ENCODE measurements around the gene RNGTT.

The RNGTT gene

GRCh38 chr6:88661136-88661535 lies 302.3 kb downstream of the RNGTT start:
- no peak for TF ChIP-seq TCF12 (IDR thresholded peaks at IDR 0.05; ENCODE audit: low read depth)

DNA sequence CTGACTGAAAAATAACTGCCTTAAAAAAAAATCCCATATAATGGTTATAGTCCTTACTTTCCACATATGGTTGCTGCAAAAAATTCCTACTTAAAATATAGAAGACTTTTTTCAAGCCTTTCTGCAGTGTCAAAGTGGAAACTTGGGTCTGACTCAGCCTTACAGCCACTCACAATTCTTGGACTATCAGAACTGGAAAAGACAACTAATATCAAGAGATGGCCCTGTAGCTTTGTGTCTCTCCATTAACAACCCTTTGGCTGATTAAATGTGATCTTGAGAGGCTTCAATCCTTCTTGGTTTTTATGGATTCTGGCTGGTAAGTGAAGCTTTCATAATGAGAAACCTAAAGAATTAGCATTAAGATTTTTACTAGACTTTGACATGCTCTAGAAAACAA lies 307.8 kb downstream of the RNGTT start:
- TF ChIP-seq, protein P1, sequence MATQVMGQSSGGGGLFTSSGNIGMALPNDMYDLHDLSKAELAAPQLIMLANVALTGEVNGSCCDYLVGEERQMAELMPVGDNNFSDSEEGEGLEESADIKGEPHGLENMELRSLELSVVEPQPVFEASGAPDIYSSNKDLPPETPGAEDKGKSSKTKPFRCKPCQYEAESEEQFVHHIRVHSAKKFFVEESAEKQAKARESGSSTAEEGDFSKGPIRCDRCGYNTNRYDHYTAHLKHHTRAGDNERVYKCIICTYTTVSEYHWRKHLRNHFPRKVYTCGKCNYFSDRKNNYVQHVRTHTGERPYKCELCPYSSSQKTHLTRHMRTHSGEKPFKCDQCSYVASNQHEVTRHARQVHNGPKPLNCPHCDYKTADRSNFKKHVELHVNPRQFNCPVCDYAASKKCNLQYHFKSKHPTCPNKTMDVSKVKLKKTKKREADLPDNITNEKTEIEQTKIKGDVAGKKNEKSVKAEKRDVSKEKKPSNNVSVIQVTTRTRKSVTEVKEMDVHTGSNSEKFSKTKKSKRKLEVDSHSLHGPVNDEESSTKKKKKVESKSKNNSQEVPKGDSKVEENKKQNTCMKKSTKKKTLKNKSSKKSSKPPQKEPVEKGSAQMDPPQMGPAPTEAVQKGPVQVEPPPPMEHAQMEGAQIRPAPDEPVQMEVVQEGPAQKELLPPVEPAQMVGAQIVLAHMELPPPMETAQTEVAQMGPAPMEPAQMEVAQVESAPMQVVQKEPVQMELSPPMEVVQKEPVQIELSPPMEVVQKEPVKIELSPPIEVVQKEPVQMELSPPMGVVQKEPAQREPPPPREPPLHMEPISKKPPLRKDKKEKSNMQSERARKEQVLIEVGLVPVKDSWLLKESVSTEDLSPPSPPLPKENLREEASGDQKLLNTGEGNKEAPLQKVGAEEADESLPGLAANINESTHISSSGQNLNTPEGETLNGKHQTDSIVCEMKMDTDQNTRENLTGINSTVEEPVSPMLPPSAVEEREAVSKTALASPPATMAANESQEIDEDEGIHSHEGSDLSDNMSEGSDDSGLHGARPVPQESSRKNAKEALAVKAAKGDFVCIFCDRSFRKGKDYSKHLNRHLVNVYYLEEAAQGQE (IDR thresholded peaks at IDR 0.05; ENCODE audit: low read depth), result no peak
- TF ChIP-seq NFIC (IDR thresholded peaks at IDR 0.05) (no peak), USF1 (IDR thresholded peaks at IDR 0.05) (no peak), MAX (IDR thresholded peaks at IDR 0.05) (no peak), EP300 (IDR thresholded peaks at IDR 0.05; ENCODE audit: borderline replicate concordance) (no peak), TCF12 (IDR thresholded peaks at IDR 0.05; ENCODE audit: low read depth) (no peak), EGR1 (IDR thresholded peaks at IDR 0.05) (no peak), RAD21 (IDR thresholded peaks at IDR 0.05; ENCODE audit: low read depth) (no peak), TAF1 (IDR thresholded peaks at IDR 0.05; ENCODE audit: low read depth) (no peak), FOXM1 (IDR thresholded peaks at IDR 0.05; ENCODE audit: borderline replicate concordance, low read depth) (no peak), CEBPB (IDR thresholded peaks at IDR 0.05) (no peak), ZBTB7A (IDR thresholded peaks at IDR 0.05; ENCODE audit: low read depth) (no peak), CREB1 (IDR thresholded peaks at IDR 0.05; ENCODE audit: low read depth) (no peak), TEAD4 (IDR thresholded peaks at IDR 0.05) (no peak), YY1 (IDR thresholded peaks at IDR 0.05; ENCODE audit: low read depth) (no peak)

DNA sequence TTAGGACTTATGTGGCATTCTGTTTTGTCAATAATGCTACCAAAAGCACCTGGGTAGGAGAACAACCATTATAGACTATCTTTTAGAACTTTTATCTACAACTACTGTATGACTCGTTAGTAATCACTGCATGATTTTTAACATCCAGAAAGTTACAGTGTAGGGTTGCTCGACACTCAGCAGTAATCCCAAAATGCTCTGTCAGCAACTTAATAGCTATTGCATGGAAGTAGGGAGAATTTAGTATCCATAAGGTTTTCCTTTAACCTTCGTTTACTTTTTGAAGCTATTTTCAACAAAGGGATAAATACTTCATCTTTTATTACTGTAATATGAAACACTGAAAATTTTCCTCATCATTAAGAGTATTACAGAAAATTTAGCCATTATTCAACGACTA lies 309.5 kb downstream of the RNGTT start:
- TF ChIP-seq CEBPB (IDR thresholded peaks at IDR 0.05) (no peak), FOXM1 (IDR thresholded peaks at IDR 0.05; ENCODE audit: borderline replicate concordance, low read depth) (no peak), TEAD4 (IDR thresholded peaks at IDR 0.05) (no peak), CREB1 (IDR thresholded peaks at IDR 0.05; ENCODE audit: low read depth) (no peak), EP300 (IDR thresholded peaks at IDR 0.05; ENCODE audit: borderline replicate concordance) (no peak), RAD21 (IDR thresholded peaks at IDR 0.05; ENCODE audit: low read depth) (no peak), NFIC (IDR thresholded peaks at IDR 0.05) (no peak), USF1 (IDR thresholded peaks at IDR 0.05) (no peak), EGR1 (IDR thresholded peaks at IDR 0.05) (no peak), YY1 (IDR thresholded peaks at IDR 0.05; ENCODE audit: low read depth) (no peak), MAX (IDR thresholded peaks at IDR 0.05) (no peak), TAF1 (IDR thresholded peaks at IDR 0.05; ENCODE audit: low read depth) (no peak), ZBTB7A (IDR thresholded peaks at IDR 0.05; ENCODE audit: low read depth) (no peak), TCF12 (IDR thresholded peaks at IDR 0.05; ENCODE audit: low read depth) (no peak)
- TF ChIP-seq, protein P1 (IDR thresholded peaks at IDR 0.05; ENCODE audit: low read depth), result no peak

- no peak for TF ChIP-seq USF1 (IDR thresholded peaks at IDR 0.05)
- TF ChIP-seq YY1 (IDR thresholded peaks at IDR 0.05; ENCODE audit: low read depth), result no peak
- no peak for TF ChIP-seq EGR1 (IDR thresholded peaks at IDR 0.05)
- TF ChIP-seq MAX (IDR thresholded peaks at IDR 0.05), result no peak
- no peak for TF ChIP-seq TEAD4 (IDR thresholded peaks at IDR 0.05)
- no peak for TF ChIP-seq CREB1 (IDR thresholded peaks at IDR 0.05; ENCODE audit: low read depth)
- TF ChIP-seq, protein P1 (IDR thresholded peaks at IDR 0.05; ENCODE audit: low read depth), result no peak
- TF ChIP-seq FOXM1 (IDR thresholded peaks at IDR 0.05; ENCODE audit: borderline replicate concordance, low read depth), result no peak
- no peak for TF ChIP-seq TCF12 (IDR thresholded peaks at IDR 0.05; ENCODE audit: low read depth)
- no peak for TF ChIP-seq CEBPB (IDR thresholded peaks at IDR 0.05)
- no peak for TF ChIP-seq RAD21 (IDR thresholded peaks at IDR 0.05; ENCODE audit: low read depth)
- no peak for TF ChIP-seq ZBTB7A (IDR thresholded peaks at IDR 0.05; ENCODE audit: low read depth)
- no peak for TF ChIP-seq EP300 (IDR thresholded peaks at IDR 0.05; ENCODE audit: borderline replicate concordance)
- no peak for TF ChIP-seq TAF1 (IDR thresholded peaks at IDR 0.05; ENCODE audit: low read depth)
- TF ChIP-seq NFIC (IDR thresholded peaks at IDR 0.05), result no peak
These were observed 312.0 kb downstream of the RNGTT start for GRCh38 chr6:88651400-88651799.

Measured in Ishikawa (cell line).